RWPE1 (cell line): ENCODE results near the gene KCNMA1.

Experiments
- CTCF ChIA-PET: fragments of 350-600 bp; sonication (Branson Sonifier 250); formaldehyde crosslinking; extraction: SDS; loops from one replicate; lab custom pipeline; 2021; lab: Yijun Ruan, JAX
- POLR2A ChIA-PET: fragments of 400-600 bp; formaldehyde crosslinking; extraction: SDS; loops from one replicate; lab custom pipeline; 2020; ENCODE audit warnings: antibody characterized with exemption; ENCODE audit not compliant: low non-redundant PET; lab: Yijun Ruan, JAX
- DNase-seq: peaks from one replicate; pipeline ENCODE4 v3.0.0; 2012; ENCODE audit warnings: low spot score
- H3K27ac ChIP-seq: fragments of 450-650 bp; 2 replicates; pipeline ENCODE4 v1.5.1; 2017
- CTCF ChIP-seq: fragments of 450-650 bp; conservative IDR thresholded peaks from 2 replicates; pipeline ENCODE4 v1.5.1; 2017; ENCODE audit warnings: low read depth, mild to moderate bottlenecking

The KCNMA1 gene

GRCh38 chr10:77248104-77248790, 389.4 kb downstream of the KCNMA1 start:
- no peak for TF ChIP-seq CTCF
- ChIA-PET CTCF (interaction anchor here (0.6 to 1.3 kb wide), 3 partner anchors 51 to 463 kb away, joined by 3 to 6 read pairs (median 3); no protein-coding TSS in a partner anchor), POLR2A (no interaction called here)
- no peak overlapping the region for H3K27ac ChIP-seq
- no peak for DNase-seq

GRCh38 chr10:77247031-77247990, 390.3 kb downstream of the KCNMA1 start:
- H3K27ac ChIP-seq: no peak overlapping the region
- POLR2A ChIA-PET: no interaction called here
- no peak for TF ChIP-seq CTCF
- DNase-seq: no peak
- CTCF ChIA-PET: interaction anchor here (0.5 to 1.3 kb wide), 4 partner anchors 19 to 464 kb away, joined by 3 to 6 read pairs (median 4); no protein-coding TSS in a partner anchor

GRCh38 chr10:77245953-77246352, 391.7 kb downstream of the KCNMA1 start:
- no peak overlapping the region for H3K27ac ChIP-seq
- TF ChIP-seq CTCF: no peak
- DNase-seq: no peak
- POLR2A ChIA-PET: no interaction called here
- CTCF ChIA-PET: no interaction called here

- ChIA-PET CTCF (interaction anchor here (0.6 kb wide), 1 partner anchor 60 kb away, joined by 3 read pairs; no protein-coding TSS in a partner anchor), POLR2A (no interaction called here)
- H3K27ac ChIP-seq: no peak overlapping the region
- no peak for DNase-seq
- no peak for TF ChIP-seq CTCF
Observed at GRCh38 chr10:77244746-77245145, 392.9 kb downstream of the KCNMA1 start.

- H3K27ac ChIP-seq: no peak overlapping the region
- TF ChIP-seq CTCF: no peak
- ChIA-PET POLR2A (no interaction called here), CTCF (no interaction called here)
- DNase-seq: no peak
Observed at GRCh38 chr10:77244286-77244685, 393.3 kb downstream of the KCNMA1 start.

- H3K27ac ChIP-seq: no peak overlapping the region
- POLR2A ChIA-PET: no interaction called here
- DNase-seq: no peak
- CTCF ChIA-PET: interaction anchor here (0.6 to 0.7 kb wide), 3 partner anchors 12 to 430 kb away, joined by 3 to 6 read pairs (median 3); no protein-coding TSS in a partner anchor
- TF ChIP-seq CTCF: no peak
Observed at GRCh38 chr10:77241350-77241725, 396.3 kb downstream of the KCNMA1 start.
